ENCODE results near the gene PCYT2. TPM values are rescaled to one million over a fixed set of nuclear protein-coding genes. Genes with fewer than 3 reads are reported as not detected.

PCYT2 gene
- total and polyA plus RNA-seq, 10 of the 15 experiments (the other 5 are each of a cell fraction or from before 2014, with no cell fraction given) = 0.63 to 72.0 (median 45.0) TPM

DNA sequence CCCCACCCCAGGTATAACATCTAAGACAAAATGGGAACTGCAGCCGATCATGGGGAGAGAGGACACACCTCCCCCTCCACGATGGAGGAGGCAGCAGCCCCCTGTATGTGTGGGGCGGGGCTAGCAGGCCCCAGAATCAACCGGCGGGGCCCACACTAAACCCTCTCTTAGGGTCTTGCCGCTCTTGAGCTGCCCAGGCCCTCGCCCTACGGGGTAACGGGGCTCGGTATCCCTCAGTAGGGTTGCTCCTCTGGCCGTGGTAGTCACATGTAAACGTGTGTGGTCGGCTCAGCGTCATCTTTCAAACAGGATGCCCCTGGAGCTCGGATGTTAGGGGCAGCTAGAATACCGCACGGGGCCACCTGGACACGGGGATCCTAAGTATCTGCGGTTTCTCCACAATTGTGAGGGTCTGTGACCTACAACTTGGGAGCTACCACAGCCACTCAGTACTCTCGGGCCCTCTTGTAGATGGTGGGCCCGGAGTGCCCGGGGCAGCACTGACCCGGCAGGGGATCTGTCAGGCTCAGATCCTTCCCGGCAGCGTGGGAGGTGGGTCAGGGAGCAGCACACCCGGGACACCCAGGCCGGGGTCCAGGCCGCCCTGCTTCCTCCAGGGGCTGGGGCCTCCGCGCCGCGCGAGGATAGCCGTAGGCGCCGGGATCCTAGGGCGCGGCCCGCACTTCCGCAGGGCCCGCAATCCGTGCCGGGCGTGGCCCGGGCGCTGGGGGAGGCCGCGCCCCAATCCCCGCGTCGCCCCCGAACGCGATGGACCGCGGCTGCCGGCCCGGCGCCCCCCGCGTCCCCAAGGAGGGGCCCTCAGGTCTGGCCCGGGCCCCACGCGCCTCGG, 40.8 kb downstream of the PCYT2 start (continued):
- TF ChIP-seq, protein P1, sequence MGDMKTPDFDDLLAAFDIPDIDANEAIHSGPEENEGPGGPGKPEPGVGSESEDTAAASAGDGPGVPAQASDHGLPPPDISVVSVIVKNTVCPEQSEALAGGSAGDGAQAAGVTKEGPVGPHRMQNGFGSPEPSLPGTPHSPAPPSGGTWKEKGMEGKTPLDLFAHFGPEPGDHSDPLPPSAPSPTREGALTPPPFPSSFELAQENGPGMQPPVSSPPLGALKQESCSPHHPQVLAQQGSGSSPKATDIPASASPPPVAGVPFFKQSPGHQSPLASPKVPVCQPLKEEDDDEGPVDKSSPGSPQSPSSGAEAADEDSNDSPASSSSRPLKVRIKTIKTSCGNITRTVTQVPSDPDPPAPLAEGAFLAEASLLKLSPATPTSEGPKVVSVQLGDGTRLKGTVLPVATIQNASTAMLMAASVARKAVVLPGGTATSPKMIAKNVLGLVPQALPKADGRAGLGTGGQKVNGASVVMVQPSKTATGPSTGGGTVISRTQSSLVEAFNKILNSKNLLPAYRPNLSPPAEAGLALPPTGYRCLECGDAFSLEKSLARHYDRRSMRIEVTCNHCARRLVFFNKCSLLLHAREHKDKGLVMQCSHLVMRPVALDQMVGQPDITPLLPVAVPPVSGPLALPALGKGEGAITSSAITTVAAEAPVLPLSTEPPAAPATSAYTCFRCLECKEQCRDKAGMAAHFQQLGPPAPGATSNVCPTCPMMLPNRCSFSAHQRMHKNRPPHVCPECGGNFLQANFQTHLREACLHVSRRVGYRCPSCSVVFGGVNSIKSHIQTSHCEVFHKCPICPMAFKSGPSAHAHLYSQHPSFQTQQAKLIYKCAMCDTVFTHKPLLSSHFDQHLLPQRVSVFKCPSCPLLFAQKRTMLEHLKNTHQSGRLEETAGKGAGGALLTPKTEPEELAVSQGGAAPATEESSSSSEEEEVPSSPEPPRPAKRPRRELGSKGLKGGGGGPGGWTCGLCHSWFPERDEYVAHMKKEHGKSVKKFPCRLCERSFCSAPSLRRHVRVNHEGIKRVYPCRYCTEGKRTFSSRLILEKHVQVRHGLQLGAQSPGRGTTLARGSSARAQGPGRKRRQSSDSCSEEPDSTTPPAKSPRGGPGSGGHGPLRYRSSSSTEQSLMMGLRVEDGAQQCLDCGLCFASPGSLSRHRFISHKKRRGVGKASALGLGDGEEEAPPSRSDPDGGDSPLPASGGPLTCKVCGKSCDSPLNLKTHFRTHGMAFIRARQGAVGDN (IDR thresholded peaks at IDR 0.05) = 0 out of 2 replicates have a peak, but pooled peaks have one; percentile 8
- TF ChIP-seq SPI1 (IDR thresholded peaks at IDR 0.05; ENCODE audit: borderline replicate concordance, insufficient read depth, low read depth, low read length) (peak; percentile 34; the same call in 1 of the 2 replicates), ZNF207 (IDR thresholded peaks at IDR 0.05; ENCODE audit: borderline replicate concordance) (0 out of 2 replicates have a peak, but pooled peaks have one; percentile 37), ZZZ3 (IDR thresholded peaks at IDR 0.05; ENCODE audit: control insufficient read depth, insufficient read length, low read depth) (no peak), BRCA1 (IDR thresholded peaks at IDR 0.05; ENCODE audit: low read depth, low read length) (no peak), RAD51 (IDR thresholded peaks at IDR 0.05) (no peak), POLR2AphosphoS5 (IDR thresholded peaks at IDR 0.05; ENCODE audit: low read length) (0 out of 2 replicates have a peak, but pooled peaks have one; percentile 19), YY1 (IDR thresholded peaks at IDR 0.05; ENCODE audit: low read depth, low read length) (no peak), RB1 (IDR thresholded peaks at IDR 0.05; ENCODE audit: borderline replicate concordance) (no peak), IRF4 (IDR thresholded peaks at IDR 0.05; ENCODE audit: low read depth, low read length) (no peak), MTA3 (IDR thresholded peaks at IDR 0.05; ENCODE audit: borderline replicate concordance, low read length) (no peak), LARP7 (IDR thresholded peaks at IDR 0.05) (peak; percentile 79), HCFC1 (IDR thresholded peaks at IDR 0.05; ENCODE audit: low read length) (no peak), CEBPB (IDR thresholded peaks at IDR 0.05; ENCODE audit: borderline replicate concordance in 1 of 2, low read depth in 2 of 2, low read length in 2 of 2) (no peak), CBFB (IDR thresholded peaks at IDR 0.05; ENCODE audit: low read depth) (no peak), BACH1 (IDR thresholded peaks at IDR 0.05; ENCODE audit: borderline replicate concordance) (peak; percentile 70), SMC3 (IDR thresholded peaks at IDR 0.05; ENCODE audit: borderline replicate concordance, low read length) (no peak), FOXK2 (IDR thresholded peaks at IDR 0.05) (no peak), TCF3 (IDR thresholded peaks at IDR 0.05; ENCODE audit: borderline replicate concordance, insufficient read depth, low read depth, low read length) (0 out of 2 replicates have a peak, but pooled peaks have one; percentile 29)
- TF ChIP-seq, protein P2, sequence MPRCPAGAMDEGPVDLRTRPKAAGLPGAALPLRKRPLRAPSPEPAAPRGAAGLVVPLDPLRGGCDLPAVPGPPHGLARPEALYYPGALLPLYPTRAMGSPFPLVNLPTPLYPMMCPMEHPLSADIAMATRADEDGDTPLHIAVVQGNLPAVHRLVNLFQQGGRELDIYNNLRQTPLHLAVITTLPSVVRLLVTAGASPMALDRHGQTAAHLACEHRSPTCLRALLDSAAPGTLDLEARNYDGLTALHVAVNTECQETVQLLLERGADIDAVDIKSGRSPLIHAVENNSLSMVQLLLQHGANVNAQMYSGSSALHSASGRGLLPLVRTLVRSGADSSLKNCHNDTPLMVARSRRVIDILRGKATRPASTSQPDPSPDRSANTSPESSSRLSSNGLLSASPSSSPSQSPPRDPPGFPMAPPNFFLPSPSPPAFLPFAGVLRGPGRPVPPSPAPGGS (IDR thresholded peaks at IDR 0.05; ENCODE audit: borderline replicate concordance, insufficient read depth, low read depth, low read length, poor library complexity, severe bottlenecking) = peak; percentile 30
- TF ChIP-seq, protein P3, sequence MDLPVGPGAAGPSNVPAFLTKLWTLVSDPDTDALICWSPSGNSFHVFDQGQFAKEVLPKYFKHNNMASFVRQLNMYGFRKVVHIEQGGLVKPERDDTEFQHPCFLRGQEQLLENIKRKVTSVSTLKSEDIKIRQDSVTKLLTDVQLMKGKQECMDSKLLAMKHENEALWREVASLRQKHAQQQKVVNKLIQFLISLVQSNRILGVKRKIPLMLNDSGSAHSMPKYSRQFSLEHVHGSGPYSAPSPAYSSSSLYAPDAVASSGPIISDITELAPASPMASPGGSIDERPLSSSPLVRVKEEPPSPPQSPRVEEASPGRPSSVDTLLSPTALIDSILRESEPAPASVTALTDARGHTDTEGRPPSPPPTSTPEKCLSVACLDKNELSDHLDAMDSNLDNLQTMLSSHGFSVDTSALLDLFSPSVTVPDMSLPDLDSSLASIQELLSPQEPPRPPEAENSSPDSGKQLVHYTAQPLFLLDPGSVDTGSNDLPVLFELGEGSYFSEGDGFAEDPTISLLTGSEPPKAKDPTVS (IDR thresholded peaks at IDR 0.05; ENCODE audit: low read depth, low read length) = no peak
- TF ChIP-seq, protein P4, sequence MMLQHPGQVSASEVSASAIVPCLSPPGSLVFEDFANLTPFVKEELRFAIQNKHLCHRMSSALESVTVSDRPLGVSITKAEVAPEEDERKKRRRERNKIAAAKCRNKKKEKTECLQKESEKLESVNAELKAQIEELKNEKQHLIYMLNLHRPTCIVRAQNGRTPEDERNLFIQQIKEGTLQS (IDR thresholded peaks at IDR 0.05; ENCODE audit: borderline replicate concordance, extremely low read depth, low read depth, low read length) = no peak

All from GM12878 (cell line).